Activated T-helper 17 cell treated with anti-CD3 and anti-CD28 coated beads, Interleukin-2, amount 50 U/mL, for 72 hours (primary cell): ENCODE data around the gene TTC13. TPM values are rescaled to one million over a fixed set of nuclear protein-coding genes. Genes with fewer than 3 reads are reported as not detected.
A peak's percentile ranks its signal among the peaks of the same experiment; 100 is the strongest.

Experiments
- ATAC-seq: fragments of 150-1000 bp; cut with Tn5 transposase; replicated peaks from 2 replicates; pipeline ENCODE4 v1.10.0; 2021; ENCODE audit warnings: mild to moderate bottlenecking, moderate library complexity
- H3K27ac Mint-ChIP-seq: one replicate; pipeline ENCODE4 v1.8.0; 2022; ENCODE audit warnings: mixed read lengths
- H3K27me3 Mint-ChIP-seq: one replicate; pipeline ENCODE4 v1.8.0; 2022; ENCODE audit warnings: mixed read lengths
- H3K36me3 Mint-ChIP-seq: one replicate; pipeline ENCODE4 v1.8.0; 2022; ENCODE audit warnings: low read depth, mild to moderate bottlenecking, mixed read lengths
- H3K4me1 Mint-ChIP-seq: one replicate; pipeline ENCODE4 v1.8.0; 2022; ENCODE audit warnings: mixed read lengths
- H3K4me3 Mint-ChIP-seq: one replicate; pipeline ENCODE4 v1.8.0; 2022; ENCODE audit warnings: mild to moderate bottlenecking, mixed read lengths
- H3K9me3 Mint-ChIP-seq: one replicate; pipeline ENCODE4 v1.8.0; 2022; ENCODE audit warnings: mixed read lengths
- total RNA-seq, 2 donors: library from RNA; stranded (reverse); gene quantifications; one replicate each; pipeline ENCODE4 v1.2.3, GENCODE V29; 2022

The TTC13 gene
- total RNA-seq, 2 donors from 2014 or later = 13.3 to 22.0 TPM

GRCh38 chr1:230869500-230869899 is 109.2 kb downstream of the TTC13 start:
- Mint-ChIP-seq H3K4me1 (peaks cover 11% of the 10 kb centered on the region), H3K4me3 (peak overlapping the region; percentile 77), H3K36me3 (no peaks in the 10 kb centered on the region), H3K27me3 (peaks cover 22% of the 10 kb centered on the region), H3K27ac (no peak overlapping the region), H3K9me3 (no peaks in the 10 kb centered on the region)
- no peak for ATAC-seq

- no peaks in the 10 kb centered on the region for H3K36me3 Mint-ChIP-seq
- H3K27me3 Mint-ChIP-seq = peaks cover 19% of the 10 kb centered on the region
- H3K27ac Mint-ChIP-seq = no peak overlapping the region
- H3K4me1 Mint-ChIP-seq = peaks cover 11% of the 10 kb centered on the region
- peak; percentile 63 for ATAC-seq
- H3K4me3 Mint-ChIP-seq = peak overlapping the region; percentile 77
- no peaks in the 10 kb centered on the region for H3K9me3 Mint-ChIP-seq
Measured at GRCh38 chr1:230868736-230869385, 109.8 kb downstream of the TTC13 start.

- ATAC-seq = peak; percentile 95
- Mint-ChIP-seq H3K4me3 (peak within 1 kb of the TSS; percentile 77), H3K9me3 (no peaks in the 10 kb centered on the region), H3K27me3 (peaks cover 19% of the 10 kb centered on the region), H3K36me3 (no peaks in the 10 kb centered on the region), H3K27ac (no peak within 1 kb of the TSS), H3K4me1 (peaks cover 15% of the 10 kb centered on the region)
Measured at GRCh38 chr1:230867903-230868735, 110.5 kb downstream of the TTC13 start, which contains the start of gene C1orf198. Gene C1orf198 (minus strand): TSS chr1:230868521. CDS start chr1:230868512, 9 bp downstream.

GRCh38 chr1:230867101-230867902 is 111.4 kb downstream of the TTC13 start:
- ATAC-seq = peak; percentile 21
- peak overlapping the region; percentile 53 for H3K27ac Mint-ChIP-seq
- H3K27me3 Mint-ChIP-seq = peaks cover 19% of the 10 kb centered on the region
- H3K4me1 Mint-ChIP-seq = peaks cover 17% of the 10 kb centered on the region
- H3K4me3 Mint-ChIP-seq = peak overlapping the region; percentile 77
- no peaks in the 10 kb centered on the region for H3K9me3 Mint-ChIP-seq
- no peaks in the 10 kb centered on the region for H3K36me3 Mint-ChIP-seq

- no peaks in the 10 kb centered on the region for H3K9me3 Mint-ChIP-seq
- no peak for ATAC-seq
- no peaks in the 10 kb centered on the region for H3K36me3 Mint-ChIP-seq
- peaks cover 14% of the 10 kb centered on the region for H3K27me3 Mint-ChIP-seq
- peak overlapping the region; percentile 77 for H3K4me3 Mint-ChIP-seq
- peaks cover 17% of the 10 kb centered on the region for H3K4me1 Mint-ChIP-seq
- H3K27ac Mint-ChIP-seq = peak overlapping the region; percentile 53
Measured at GRCh38 chr1:230866171-230867070, 112.2 kb downstream of the TTC13 start.

- H3K27me3 Mint-ChIP-seq = peaks cover 9% of the 10 kb centered on the region
- no peaks in the 10 kb centered on the region for H3K9me3 Mint-ChIP-seq
- ATAC-seq = no peak
- peaks cover 21% of the 10 kb centered on the region for H3K4me1 Mint-ChIP-seq
- no peaks in the 10 kb centered on the region for H3K36me3 Mint-ChIP-seq
- no peak overlapping the region for H3K4me3 Mint-ChIP-seq
- H3K27ac Mint-ChIP-seq = no peak overlapping the region
Measured at GRCh38 chr1:230865062-230865817, 113.4 kb downstream of the TTC13 start.

- Mint-ChIP-seq H3K27me3 (peaks cover 5% of the 10 kb centered on the region), H3K4me3 (no peak overlapping the region), H3K9me3 (no peaks in the 10 kb centered on the region), H3K4me1 (peaks cover 21% of the 10 kb centered on the region), H3K36me3 (no peaks in the 10 kb centered on the region), H3K27ac (no peak overlapping the region)
- ATAC-seq = no peak
Measured at GRCh38 chr1:230864441-230864840, 114.2 kb downstream of the TTC13 start.

GRCh38 chr1:230863449-230863848 is 115.2 kb downstream of the TTC13 start:
- Mint-ChIP-seq H3K4me1 (peaks cover 21% of the 10 kb centered on the region), H3K27me3 (peaks cover 4% of the 10 kb centered on the region), H3K27ac (no peak overlapping the region), H3K36me3 (no peaks in the 10 kb centered on the region), H3K9me3 (no peaks in the 10 kb centered on the region), H3K4me3 (no peak overlapping the region)
- no peak for ATAC-seq

- Mint-ChIP-seq H3K4me3 (no peak overlapping the region), H3K27ac (no peak overlapping the region), H3K36me3 (no peaks in the 10 kb centered on the region), H3K4me1 (peaks cover 15% of the 10 kb centered on the region), H3K27me3 (peaks cover 4% of the 10 kb centered on the region), H3K9me3 (no peaks in the 10 kb centered on the region)
- ATAC-seq = no peak
Measured at GRCh38 chr1:230861970-230862595, 116.6 kb downstream of the TTC13 start.

GRCh38 chr1:230861489-230861888 is 117.2 kb downstream of the TTC13 start:
- no peak overlapping the region for H3K4me3 Mint-ChIP-seq
- H3K9me3 Mint-ChIP-seq = no peaks in the 10 kb centered on the region
- no peak for ATAC-seq
- no peaks in the 10 kb centered on the region for H3K27me3 Mint-ChIP-seq
- H3K36me3 Mint-ChIP-seq = no peaks in the 10 kb centered on the region
- no peak overlapping the region for H3K27ac Mint-ChIP-seq
- H3K4me1 Mint-ChIP-seq = peaks cover 11% of the 10 kb centered on the region

GRCh38 chr1:230860617-230861384 is 117.9 kb downstream of the TTC13 start:
- H3K36me3 Mint-ChIP-seq = no peaks in the 10 kb centered on the region
- H3K4me1 Mint-ChIP-seq = peaks cover 11% of the 10 kb centered on the region

More at GRCh38 chr1:230860617-230861384, 117.9 kb downstream of the TTC13 start:
- Mint-ChIP-seq H3K27ac (no peak overlapping the region), H3K27me3 (no peaks in the 10 kb centered on the region), H3K9me3 (no peaks in the 10 kb centered on the region), H3K4me3 (no peak overlapping the region)
- no peak for ATAC-seq
